ENCODE measurements around the gene DNAH17. TPM values are rescaled to one million over a fixed set of nuclear protein-coding genes. Genes with fewer than 3 reads are reported as not detected.

Gene DNAH17
- total and polyA plus RNA-seq, 9 donors = 0.35 to 5.2 (median 2.0) TPM

DNA sequence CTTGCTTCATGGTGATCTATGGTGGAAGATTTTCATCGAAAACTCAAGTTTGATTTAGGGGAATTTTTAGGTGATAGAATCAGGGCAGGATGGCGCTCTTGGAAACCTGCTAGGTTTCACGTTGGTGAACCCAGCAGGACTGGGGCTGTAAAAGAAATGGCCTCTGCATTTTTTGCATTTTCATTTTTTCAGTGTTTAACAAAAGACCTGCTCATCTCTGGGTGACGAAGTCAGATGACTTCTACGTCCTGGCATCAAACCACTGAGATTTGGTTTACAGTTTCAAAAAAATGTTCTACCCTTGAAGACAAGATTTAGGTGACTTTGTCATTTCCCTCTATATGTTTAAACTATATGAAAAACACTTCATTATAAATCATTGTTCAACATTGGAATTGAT lies 196.8 kb downstream of the DNAH17 start:
- Histone ChIP-seq H3K4me1 (ENCODE audit: control insufficient read depth, insufficient read depth, low read length) (peaks cover 36% of the 10 kb centered on the region), H3K4me3 (ENCODE audit: low read length) (no peak overlapping the region), H3K27me3 (ENCODE audit: control insufficient read depth, insufficient read depth, low read length) (no peaks in the 10 kb centered on the region), H3K27ac (ENCODE audit: low read length) (no peak overlapping the region), H3K36me3 (ENCODE audit: control insufficient read depth, insufficient read depth, low read length) (peaks cover 5% of the 10 kb centered on the region), H3K9me3 (replicated peaks; ENCODE audit: control insufficient read depth, low read depth, low read length) (no peaks in the 10 kb centered on the region)
- WGBS (ENCODE audit: insufficient coverage) = 65% methylated on average over 3 of the region's 5 CpGs
- DNase-seq = no peak

GRCh38 chr17:78379131-78379491 lies 198.1 kb downstream of the DNAH17 start:
- peaks cover 31% of the 10 kb centered on the region for H3K4me1 ChIP-seq (ENCODE audit: control insufficient read depth, insufficient read depth, low read length)
- H3K36me3 ChIP-seq (ENCODE audit: control insufficient read depth, insufficient read depth, low read length) = peaks cover 5% of the 10 kb centered on the region
- no peaks in the 10 kb centered on the region for H3K9me3 ChIP-seq (replicated peaks; ENCODE audit: control insufficient read depth, low read depth, low read length)
- peak overlapping the region; percentile 97 for H3K4me3 ChIP-seq (ENCODE audit: low read length)
- no peak for DNase-seq
- H3K27me3 ChIP-seq (ENCODE audit: control insufficient read depth, insufficient read depth, low read length) = no peaks in the 10 kb centered on the region
- peak overlapping the region; percentile 89 for H3K27ac ChIP-seq (ENCODE audit: low read length)
- 0% methylated on average over 1 of the region's 7 CpGs for whole genome bisulfite sequencing (ENCODE audit: insufficient coverage)

DNA sequence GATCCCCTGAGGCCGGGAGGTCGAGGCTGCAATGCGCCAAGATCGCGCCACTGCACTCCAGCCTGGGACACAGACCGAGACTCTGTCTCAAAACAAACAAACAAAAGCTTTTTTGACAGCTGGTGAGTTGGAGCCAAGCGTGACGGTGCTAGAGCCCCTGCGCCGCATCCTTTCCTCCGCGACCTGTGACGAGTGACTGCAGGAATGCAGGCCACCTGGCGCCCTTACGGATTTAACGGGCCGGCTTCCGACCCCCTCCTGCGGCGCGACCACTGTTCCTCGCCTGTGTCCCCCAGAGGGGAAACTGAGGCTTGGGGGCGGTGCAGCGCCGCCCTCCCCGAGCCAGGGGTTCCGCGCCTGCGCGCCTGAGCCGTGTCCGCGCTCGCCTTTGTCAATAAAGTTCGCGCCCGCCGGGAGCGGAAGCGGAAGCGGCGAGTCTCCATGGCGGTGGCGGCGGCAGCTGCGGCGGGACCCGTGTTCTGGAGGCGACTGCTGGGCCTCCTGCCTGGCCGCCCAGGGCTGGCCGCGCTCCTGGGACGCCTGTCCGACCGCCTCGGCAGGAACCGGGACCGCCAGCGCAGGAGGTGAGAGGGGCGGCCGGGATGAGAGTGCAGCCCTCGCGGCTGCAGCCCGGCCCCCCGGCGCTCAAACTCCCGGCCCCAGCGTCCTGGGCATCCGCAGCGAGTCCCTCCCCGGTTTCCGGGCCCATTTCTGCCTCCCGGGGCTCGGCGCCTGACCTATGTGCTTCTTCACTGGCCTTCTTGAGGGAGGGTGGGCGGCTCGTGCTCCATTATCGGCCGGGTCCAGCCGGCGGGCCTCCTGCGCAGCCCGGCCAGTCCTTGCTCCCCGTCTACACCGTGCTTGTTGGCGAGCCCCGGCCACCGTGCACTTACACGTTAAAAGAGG lies 198.7 kb downstream of the DNAH17 start, which contains the start of gene PGS1:
TSS of gene PGS1 (plus strand) at position 425 of the 906 bp plus-strand sequence. CDS start at position 442, 17 bp downstream.
- 3% methylated on average over 89 of the region's 89 CpGs for WGBS (ENCODE audit: insufficient coverage)
- peak within 1 kb of the TSS; percentile 97 for H3K4me3 ChIP-seq (ENCODE audit: low read length)
- H3K27ac ChIP-seq (ENCODE audit: low read length) = peak within 1 kb of the TSS; percentile 89
- H3K36me3 ChIP-seq (ENCODE audit: control insufficient read depth, insufficient read depth, low read length) = peaks cover 5% of the 10 kb centered on the region
- H3K9me3 ChIP-seq (replicated peaks; ENCODE audit: control insufficient read depth, low read depth, low read length) = no peaks in the 10 kb centered on the region
- no peaks in the 10 kb centered on the region for H3K27me3 ChIP-seq (ENCODE audit: control insufficient read depth, insufficient read depth, low read length)
- peak; percentile 90 for DNase-seq
- H3K4me1 ChIP-seq (ENCODE audit: control insufficient read depth, insufficient read depth, low read length) = peaks cover 28% of the 10 kb centered on the region

DNA sequence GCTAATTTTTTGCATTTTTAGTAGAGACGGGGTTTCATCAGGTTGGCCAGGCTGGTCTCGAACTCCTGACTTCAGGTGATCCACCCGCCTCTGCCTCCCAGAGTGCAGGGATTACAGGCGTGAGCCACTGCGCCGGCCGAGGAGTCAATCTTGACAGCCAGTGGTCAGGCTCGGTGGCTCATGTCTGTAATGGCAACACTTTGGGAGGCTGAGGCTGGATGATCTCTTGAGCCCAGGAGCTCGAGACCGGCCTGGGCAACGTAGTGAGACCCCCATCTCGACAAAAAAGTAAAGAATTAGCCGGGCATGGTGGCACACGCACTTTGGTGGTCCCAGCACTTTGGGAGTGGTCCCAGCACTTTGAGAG lies 199.4 kb downstream of the DNAH17 start:
- Histone ChIP-seq H3K9me3 (replicated peaks; ENCODE audit: control insufficient read depth, low read depth, low read length) (no peaks in the 10 kb centered on the region), H3K4me1 (ENCODE audit: control insufficient read depth, insufficient read depth, low read length) (peaks cover 28% of the 10 kb centered on the region), H3K27ac (ENCODE audit: low read length) (peak overlapping the region; percentile 76), H3K36me3 (ENCODE audit: control insufficient read depth, insufficient read depth, low read length) (peaks cover 5% of the 10 kb centered on the region), H3K27me3 (ENCODE audit: control insufficient read depth, insufficient read depth, low read length) (no peaks in the 10 kb centered on the region), H3K4me3 (ENCODE audit: low read length) (peak overlapping the region; percentile 97)
- DNase-seq = no peak
- 58% methylated on average over 14 of the region's 14 CpGs for WGBS (ENCODE audit: insufficient coverage)

DNA sequence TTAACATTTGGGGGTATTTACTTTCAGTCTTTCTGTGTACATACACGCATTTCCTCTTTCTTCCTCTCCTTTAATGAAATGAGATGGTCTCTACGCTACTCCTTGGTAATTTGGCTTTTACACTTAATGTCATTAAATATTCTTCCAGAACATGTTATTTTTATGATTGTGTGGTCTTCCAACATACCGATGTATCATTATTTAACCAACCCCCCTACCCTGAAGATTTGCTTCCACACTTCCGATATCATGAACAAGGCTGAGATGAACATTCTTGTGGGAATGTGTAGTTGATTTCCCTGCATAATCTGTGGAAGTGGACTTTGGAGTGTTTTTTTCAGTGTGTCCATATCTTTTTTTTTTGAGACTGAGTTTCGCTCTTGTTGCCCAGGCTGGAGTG lies 201.0 kb downstream of the DNAH17 start:
- no peak for DNase-seq
- WGBS (ENCODE audit: insufficient coverage) = no CpG with 5 or more reads among the region's 5 CpGs
- peaks cover 25% of the 10 kb centered on the region for H3K4me1 ChIP-seq (ENCODE audit: control insufficient read depth, insufficient read depth, low read length)
- no peaks in the 10 kb centered on the region for H3K9me3 ChIP-seq (replicated peaks; ENCODE audit: control insufficient read depth, low read depth, low read length)
- no peak overlapping the region for H3K4me3 ChIP-seq (ENCODE audit: low read length)
- peaks cover 5% of the 10 kb centered on the region for H3K36me3 ChIP-seq (ENCODE audit: control insufficient read depth, insufficient read depth, low read length)
- no peak overlapping the region for H3K27ac ChIP-seq (ENCODE audit: low read length)
- no peaks in the 10 kb centered on the region for H3K27me3 ChIP-seq (ENCODE audit: control insufficient read depth, insufficient read depth, low read length)

GRCh38 chr17:78375401-78376151 lies 201.6 kb downstream of the DNAH17 start:
- H3K4me1 ChIP-seq (ENCODE audit: control insufficient read depth, insufficient read depth, low read length) = peaks cover 22% of the 10 kb centered on the region
- peak; percentile 43 for DNase-seq
- no peak overlapping the region for H3K4me3 ChIP-seq (ENCODE audit: low read length)
- no peaks in the 10 kb centered on the region for H3K9me3 ChIP-seq (replicated peaks; ENCODE audit: control insufficient read depth, low read depth, low read length)
- H3K27ac ChIP-seq (ENCODE audit: low read length) = peak overlapping the region; percentile 52
- H3K27me3 ChIP-seq (ENCODE audit: control insufficient read depth, insufficient read depth, low read length) = no peaks in the 10 kb centered on the region
- H3K36me3 ChIP-seq (ENCODE audit: control insufficient read depth, insufficient read depth, low read length) = peaks cover 5% of the 10 kb centered on the region
- 77% methylated on average over 5 of the region's 9 CpGs for WGBS (ENCODE audit: insufficient coverage)

DNA sequence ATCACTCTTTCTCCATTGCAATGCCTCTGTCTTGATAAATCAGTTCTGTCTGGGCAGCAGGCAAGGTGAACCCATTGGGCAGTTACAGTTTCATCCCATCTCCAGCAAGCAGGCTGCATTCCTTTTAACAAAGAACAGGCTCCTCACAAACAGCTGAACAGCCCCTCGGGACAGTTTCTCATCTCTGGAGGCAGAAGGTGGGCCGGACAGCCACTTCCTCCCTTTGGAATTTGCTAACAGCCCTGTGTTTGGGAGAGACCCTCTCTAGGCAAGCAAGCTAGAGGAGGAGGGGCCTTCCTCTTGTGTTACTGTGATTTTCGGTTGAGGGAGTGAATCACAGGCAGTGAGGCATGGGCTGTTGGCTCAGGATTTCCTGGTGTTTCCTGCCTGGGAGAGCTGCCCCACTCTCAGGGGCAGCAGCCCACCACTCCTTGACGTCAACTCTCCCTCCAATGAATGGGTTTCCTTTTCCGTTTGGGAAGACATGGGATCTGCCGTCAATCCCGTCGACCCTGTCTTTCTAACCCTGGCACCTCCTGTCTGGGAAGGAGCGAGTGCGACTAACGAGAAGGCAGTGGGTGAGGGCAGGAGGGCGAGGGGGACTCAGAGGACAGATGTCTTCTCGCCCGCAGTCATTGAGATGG lies 202.4 kb downstream of the DNAH17 start:
- WGBS (ENCODE audit: insufficient coverage) = 46% methylated on average over 7 of the region's 14 CpGs
- Histone ChIP-seq H3K36me3 (ENCODE audit: control insufficient read depth, insufficient read depth, low read length) (no peaks in the 10 kb centered on the region), H3K27ac (ENCODE audit: low read length) (peak overlapping the region; percentile 52), H3K4me1 (ENCODE audit: control insufficient read depth, insufficient read depth, low read length) (peaks cover 19% of the 10 kb centered on the region), H3K4me3 (ENCODE audit: low read length) (no peak overlapping the region), H3K9me3 (replicated peaks; ENCODE audit: control insufficient read depth, low read depth, low read length) (no peaks in the 10 kb centered on the region), H3K27me3 (ENCODE audit: control insufficient read depth, insufficient read depth, low read length) (no peaks in the 10 kb centered on the region)
- peak; percentile 38 for DNase-seq

- Histone ChIP-seq H3K36me3 (ENCODE audit: control insufficient read depth, insufficient read depth, low read length) (no peaks in the 10 kb centered on the region), H3K27me3 (ENCODE audit: control insufficient read depth, insufficient read depth, low read length) (no peaks in the 10 kb centered on the region), H3K4me1 (ENCODE audit: control insufficient read depth, insufficient read depth, low read length) (peaks cover 13% of the 10 kb centered on the region), H3K9me3 (replicated peaks; ENCODE audit: control insufficient read depth, low read depth, low read length) (no peaks in the 10 kb centered on the region), H3K4me3 (ENCODE audit: low read length) (no peak overlapping the region), H3K27ac (ENCODE audit: low read length) (peak overlapping the region; percentile 52)
- DNase-seq = no peak
- 68% methylated on average over 2 of the region's 6 CpGs for WGBS (ENCODE audit: insufficient coverage)
Observed at GRCh38 chr17:78374189-78374588, 203.0 kb downstream of the DNAH17 start.
